G401.6 (cell line): ENCODE measurements around the gene FCER1G.

Source experiments
- FAIRE-seq: peaks from 2 replicates; lab custom pipeline; 2012; peaks lifted over from hg19 to GRCh38; lab: Jason Lieb, UNC

Gene FCER1G

GRCh38 chr1:161267321-161267720 is 52.2 kb downstream of the FCER1G start:
- FAIRE-seq = no peak
